Cardiac septum (tissue), 1 donor: Measurements from ENCODE around the gene TMEM258. TPM values are rescaled to one million over a fixed set of nuclear protein-coding genes. Genes with fewer than 3 reads are reported as not detected.
A peak's percentile ranks its signal among the peaks of the same experiment; 100 is the strongest.

Experiments
- DNase-seq: peaks from one replicate; pipeline ENCODE4 v3.0.0-alpha.2; 2020; ENCODE audit warnings: low spot score
- intact Hi-C: fragments of 100-400 bp; cut with DNase I; formaldehyde crosslinking; loops from one replicate; pipeline ENCODE4 v1.14.0; 2022
- total RNA-seq: library from RNA; stranded (reverse); fragmentation: NEBNext Ultra II Directional; extraction: Animal tissue kit (Norgen Biotek cat#: 25700); gene quantifications from one replicate; pipeline ENCODE4 v1.2.1, GENCODE V29; 2021
- donor health status: DM: no; HTN: no; CAD: no.

The TMEM258 gene
- total RNA-seq, 1 donor from 2014 or later = 97.1 TPM

GRCh38 chr11:61779666-61780525 is 12.5 kb downstream of the TMEM258 start:
- DNase-seq = no peak
- intact Hi-C loops = no loop called here

DNA sequence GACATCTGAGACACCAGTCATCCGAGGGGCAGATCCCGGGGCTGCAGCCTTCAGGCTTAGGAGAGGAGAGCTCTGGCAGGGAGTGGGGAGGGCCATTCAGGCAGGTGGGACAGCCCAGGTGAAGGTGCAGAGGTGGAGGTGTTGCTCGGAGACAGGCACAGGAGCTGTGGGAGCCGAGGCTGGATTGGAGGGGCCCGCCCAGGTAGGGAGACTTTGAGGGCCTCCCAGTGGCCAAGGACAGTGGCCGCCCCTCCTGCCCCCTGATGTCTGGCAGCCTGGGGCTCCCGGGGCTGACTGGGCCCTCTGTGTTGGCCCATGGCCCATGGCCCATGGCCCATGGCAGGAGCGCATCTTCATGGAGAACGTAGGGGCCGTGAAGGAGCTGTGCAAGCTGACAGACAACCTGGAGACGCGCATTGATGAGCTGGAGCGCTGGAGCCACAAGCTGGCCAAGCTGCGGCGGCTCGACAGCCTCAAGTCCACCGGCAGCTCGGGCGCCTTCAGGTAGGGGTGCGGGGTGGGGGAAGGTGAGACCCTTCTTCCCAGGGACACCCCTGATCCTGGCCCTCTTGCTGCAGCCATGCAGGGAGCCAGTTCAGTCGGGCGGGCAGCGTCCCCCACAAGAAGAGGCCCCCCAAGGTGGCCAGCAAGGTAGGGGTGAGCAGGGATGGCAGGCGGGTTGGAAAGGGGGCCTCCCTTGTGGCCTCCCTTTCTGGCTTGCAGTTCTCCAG is 13.3 kb downstream of the TMEM258 start:
- no peak for DNase-seq

GRCh38 chr11:61778357-61778886 is 14.0 kb downstream of the TMEM258 start:
- intact Hi-C loops = no loop called here
- no peak for DNase-seq

More for the DNA sequence above, 13.3 kb downstream of the TMEM258 start:
- intact Hi-C loops = no loop called here

- intact Hi-C loops = no loop called here
- peak; percentile 81 for DNase-seq
Measured at GRCh38 chr11:61777234-61778090, 14.9 kb downstream of the TMEM258 start.

- no peak for DNase-seq
Measured at GRCh38 chr11:61776561-61777075, 15.8 kb downstream of the TMEM258 start.

DNA sequence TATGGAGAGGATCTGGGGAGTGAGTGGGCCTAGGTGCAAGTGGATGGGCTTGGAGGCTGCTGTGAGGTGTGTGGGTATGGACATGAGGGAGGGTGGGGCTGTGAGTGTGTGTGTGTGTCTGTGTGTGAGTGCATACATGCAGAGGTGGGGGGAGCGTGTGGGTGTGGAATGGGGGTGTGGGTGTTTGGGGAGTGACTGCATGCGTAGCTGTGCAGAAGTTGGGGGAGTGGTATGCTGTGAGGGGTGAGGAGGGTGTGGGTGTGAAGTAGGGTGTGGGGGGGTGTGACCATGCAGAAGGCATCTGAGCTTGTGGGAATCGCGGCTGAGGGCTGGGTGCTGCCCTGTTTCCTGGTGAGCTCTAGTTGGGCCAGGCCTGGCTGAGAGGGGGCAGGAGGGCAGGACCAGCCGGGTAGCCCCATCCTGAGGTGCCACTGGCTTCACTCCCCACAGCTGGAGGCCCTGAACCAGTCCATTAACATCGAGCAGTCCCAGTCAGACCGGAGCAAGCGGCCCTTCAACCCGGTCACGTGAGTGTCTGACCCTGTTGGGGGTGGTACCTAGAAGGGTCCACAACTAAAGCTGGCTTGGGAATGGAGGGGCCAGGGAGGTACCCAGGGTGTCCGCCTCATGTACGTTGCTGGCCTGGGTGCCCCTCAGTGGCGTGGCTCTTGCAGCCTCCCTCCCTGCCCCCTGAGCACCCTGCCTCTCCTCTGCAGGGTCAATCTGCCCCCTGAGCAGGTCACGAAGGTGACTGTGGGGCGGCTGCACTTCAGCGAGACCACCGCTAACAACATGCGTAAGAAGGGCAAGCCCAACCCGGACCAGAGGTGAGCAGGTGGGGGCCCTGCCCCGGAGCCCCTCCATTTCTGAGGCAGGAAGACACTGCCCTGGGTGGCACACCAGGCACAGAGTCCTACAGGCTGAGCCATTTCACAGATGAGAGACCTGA is 16.5 kb downstream of the TMEM258 start:
- DNase-seq = no peak
- intact Hi-C loops = no loop called here

More at GRCh38 chr11:61776561-61777075, 15.8 kb downstream of the TMEM258 start:
- intact Hi-C loops = no loop called here

- intact Hi-C loops = no loop called here
- no peak for DNase-seq
Measured at GRCh38 chr11:61775106-61775505, 17.3 kb downstream of the TMEM258 start.

DNA sequence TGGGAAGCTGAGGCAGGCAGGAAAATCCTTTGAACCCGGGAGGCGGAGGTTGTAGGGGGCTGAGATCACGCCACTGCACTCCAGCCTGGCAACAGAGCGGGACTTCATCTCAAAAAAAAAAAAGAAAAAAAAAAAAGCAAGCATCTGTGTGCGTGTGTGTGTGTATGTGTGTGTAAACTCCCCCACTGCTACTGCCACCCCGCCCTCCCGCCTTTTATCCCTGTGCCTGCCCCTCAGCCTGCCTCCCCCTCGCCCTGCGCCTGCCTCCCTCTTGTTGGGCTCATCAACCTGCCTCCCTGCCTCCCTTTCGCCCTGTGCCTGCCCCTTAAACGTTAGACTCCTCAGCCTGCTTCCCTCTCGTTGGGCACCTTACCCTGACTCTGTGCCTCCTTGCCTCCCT is 18.0 kb downstream of the TMEM258 start:
- no peak for DNase-seq
- intact Hi-C loops = no loop called here

DNA sequence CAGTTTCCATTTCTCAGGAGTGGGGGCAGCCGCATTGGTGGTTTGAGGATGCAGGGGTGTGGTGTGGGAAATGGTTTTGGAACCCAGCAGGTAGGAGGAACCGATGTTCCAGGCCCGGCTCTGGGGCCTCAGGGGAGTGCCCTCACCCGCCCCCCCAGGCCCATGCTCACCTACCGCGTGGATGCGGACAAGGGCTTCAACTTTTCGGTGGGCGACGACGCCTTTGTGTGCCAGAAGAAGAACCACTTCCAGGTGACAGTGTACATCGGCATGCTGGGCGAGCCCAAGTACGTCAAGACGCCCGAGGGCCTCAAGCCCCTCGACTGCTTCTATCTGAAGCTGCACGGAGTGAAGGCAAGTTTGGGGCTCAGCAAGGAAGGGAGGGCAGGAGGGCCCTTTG is 18.6 kb downstream of the TMEM258 start:
- DNase-seq = no peak
- intact Hi-C loops = no loop called here

GRCh38 chr11:61773356-61773755 is 19.0 kb downstream of the TMEM258 start:
- intact Hi-C loops = no loop called here
- DNase-seq = no peak

- DNase-seq = no peak
- intact Hi-C loops = no loop called here
Measured at GRCh38 chr11:61771985-61772455, 20.4 kb downstream of the TMEM258 start.

DNA sequence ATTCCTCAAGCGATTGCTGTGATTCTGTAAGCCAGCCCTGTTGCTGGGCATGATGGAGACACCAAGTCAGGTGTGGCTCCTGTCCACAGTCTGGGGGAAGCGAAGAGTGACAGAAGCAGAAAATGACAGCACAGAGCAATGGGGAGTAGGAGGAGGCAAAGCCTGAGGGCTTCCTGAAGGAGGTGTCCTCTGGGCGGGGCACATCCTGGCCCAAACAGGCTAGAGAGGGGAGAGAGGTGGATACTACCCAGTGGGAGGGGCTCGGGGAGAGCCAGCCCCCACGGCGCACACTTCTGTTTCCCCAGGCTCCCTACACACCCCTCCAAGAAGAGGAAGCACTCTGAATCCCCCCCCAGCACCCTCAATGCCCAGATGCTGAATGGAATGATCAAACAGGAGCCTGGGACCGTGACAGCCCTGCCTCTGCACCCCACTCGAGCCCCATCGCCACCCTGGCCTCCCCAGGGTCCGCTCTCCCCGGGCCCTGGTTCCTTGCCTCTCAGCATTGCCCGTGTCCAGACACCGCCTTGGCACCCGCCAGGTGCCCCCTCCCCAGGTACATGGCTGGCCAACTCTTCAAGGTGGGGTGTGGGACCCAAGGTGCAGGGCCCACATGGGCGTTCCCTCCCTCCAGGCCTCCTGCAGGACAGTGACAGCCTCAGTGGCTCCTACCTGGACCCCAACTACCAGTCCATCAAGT is 21.1 kb downstream of the TMEM258 start:
- no peak for DNase-seq
- intact Hi-C loops = no loop called here

GRCh38 chr11:61769946-61770683 is 22.3 kb downstream of the TMEM258 start:
- intact Hi-C loops = no loop called here
- no peak for DNase-seq

DNA sequence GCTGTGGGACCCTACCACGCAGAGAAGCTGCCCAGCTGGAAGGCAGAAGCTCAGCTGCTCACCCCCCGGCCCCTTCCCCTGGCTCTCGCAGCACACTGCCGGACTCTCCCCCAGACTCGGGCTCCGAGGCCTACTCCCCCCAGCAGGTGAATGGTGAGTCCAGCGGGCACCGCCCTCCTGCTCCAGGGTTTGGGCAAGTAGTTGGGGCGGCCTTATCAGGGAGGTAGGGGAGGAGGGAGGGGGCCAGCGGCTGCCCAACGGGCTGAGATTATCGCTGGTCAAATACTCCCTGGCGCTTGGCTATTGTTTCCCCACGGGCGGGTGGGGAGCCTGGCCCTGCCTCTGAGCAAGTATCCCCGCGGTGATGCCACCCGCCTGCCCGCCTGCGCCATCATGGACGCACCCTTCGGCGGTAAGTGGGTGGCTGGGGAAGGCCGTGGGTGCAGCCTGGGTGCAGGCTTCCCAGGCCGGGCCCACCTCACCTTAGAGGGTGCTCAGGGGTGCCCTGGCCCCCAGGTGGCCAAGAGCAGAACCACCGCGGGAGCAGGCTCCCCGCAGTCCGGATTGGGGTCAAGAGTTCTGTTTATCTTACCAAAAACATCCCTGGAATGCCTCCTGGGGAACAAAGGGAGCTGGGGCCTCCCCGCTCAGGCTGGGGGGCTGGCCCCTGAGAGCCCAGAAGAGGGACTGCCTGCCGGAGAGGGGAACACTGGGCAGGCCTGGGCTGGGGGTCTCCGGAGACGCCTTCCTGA is 23.1 kb downstream of the TMEM258 start:
- no peak for DNase-seq
- intact Hi-C loops = no loop called here

- intact Hi-C loops = no loop called here
- DNase-seq = no peak
Measured at GRCh38 chr11:61768376-61769076, 23.9 kb downstream of the TMEM258 start.

- intact Hi-C loops = no loop called here
- DNase-seq = no peak
Measured at GRCh38 chr11:61766353-61766841, 26.0 kb downstream of the TMEM258 start.
